Keratinocyte (primary cell): ENCODE measurements around the gene TDRKH. TPM values are rescaled to one million over a fixed set of nuclear protein-coding genes. Genes with fewer than 3 reads are reported as not detected.

Experiments
- DNase-seq: peaks from one replicate; pipeline ENCODE4 v3.0.0-alpha.2; 2011; ENCODE audit warnings: low read depth, missing footprints, low spot score
- FAIRE-seq: peaks from 2 replicates; lab custom pipeline; 2011; peaks lifted over from hg19 to GRCh38; lab: Jason Lieb, UNC
- H2AFZ ChIP-seq: 2 replicates; pipeline ENCODE4 v1.6.0; 2012; ENCODE audit warnings: low read length, control low read depth, inconsistent platforms; ENCODE audit not compliant: control insufficient read depth
- H3K27ac ChIP-seq: 2 replicates; pipeline ENCODE4 v1.5.1; 2011; ENCODE audit warnings: low read length; ENCODE audit not compliant: control insufficient read depth, insufficient read depth
- H3K27me3 ChIP-seq: 3 replicates; pipeline ENCODE4 v1.6.0; 2011; ENCODE audit warnings: low read length; ENCODE audit not compliant: control insufficient read depth, insufficient read depth; ENCODE audit errors: extremely low read depth
- H3K36me3 ChIP-seq, 2 experiments: 2 replicates in 1 of 2; 3 replicates in 1 of 2; pipeline ENCODE4 v1.5.1; 2011; ENCODE audit warnings: low read length in 2 of 2, mild to moderate bottlenecking in 1 of 2; ENCODE audit not compliant: control insufficient read depth in 2 of 2, insufficient read depth in 2 of 2; ENCODE audit errors: extremely low read depth in 1 of 2
- H3K4me1 ChIP-seq: 3 replicates; pipeline ENCODE4 v1.5.1; 2011; ENCODE audit warnings: low read length; ENCODE audit not compliant: control insufficient read depth, insufficient read depth; ENCODE audit errors: extremely low read depth
- H3K4me2 ChIP-seq: 3 replicates; pipeline ENCODE4 v1.6.0; 2011; ENCODE audit warnings: low read depth, low read length; ENCODE audit not compliant: control insufficient read depth, insufficient read depth; ENCODE audit errors: extremely low read depth
- H3K4me3 ChIP-seq, 3 experiments: fragments of 200-600 bp in 1 of 3; sonication (generic) in 1 of 3; 2 replicates in 2 of 3; 3 replicates in 1 of 3; pipeline ENCODE4 v1.5.1; 2011 to 2016; ENCODE audit warnings: low read length in 3 of 3, mild to moderate bottlenecking in 3 of 3, control low read depth in 2 of 3, inconsistent platforms in 1 of 3, low read depth in 1 of 3, mixed read lengths in 1 of 3, mixed run types in 1 of 3, moderate library complexity in 1 of 3; ENCODE audit not compliant: control insufficient read depth in 2 of 3, insufficient read depth in 2 of 3; ENCODE audit errors: extremely low read depth in 1 of 3
- H3K79me2 ChIP-seq: 2 replicates; pipeline ENCODE4 v1.6.0; 2012; ENCODE audit warnings: low read length; ENCODE audit not compliant: control insufficient read depth, insufficient read depth
- H3K9ac ChIP-seq: 3 replicates; pipeline ENCODE4 v1.6.0; 2011; ENCODE audit warnings: low read length; ENCODE audit not compliant: control insufficient read depth, insufficient read depth; ENCODE audit errors: extremely low read depth
- H3K9me1 ChIP-seq: 3 replicates; pipeline ENCODE4 v1.6.0; 2011; ENCODE audit warnings: low read length; ENCODE audit not compliant: control insufficient read depth, insufficient read depth; ENCODE audit errors: extremely low read depth
- H3K9me3 ChIP-seq: 2 replicates; pipeline ENCODE4 v1.5.1; 2012; ENCODE audit warnings: low read depth, low read length; ENCODE audit not compliant: control insufficient read depth
- H4K20me1 ChIP-seq: 3 replicates; pipeline ENCODE4 v1.6.0; 2011; ENCODE audit warnings: low read length; ENCODE audit not compliant: control insufficient read depth, insufficient read depth; ENCODE audit errors: extremely low read depth
- EZH2 ChIP-seq: IDR thresholded peaks from one replicate; pipeline ENCODE4 v1.6.1; 2012; ENCODE audit warnings: inconsistent platforms, mild to moderate bottlenecking, low read length, moderate library complexity
- dilution Hi-C: fragments of 300-500 bp; cut with MboI; formaldehyde crosslinking; loops from one replicate; pipeline ENCODE4 v1.7.0; 2020; ENCODE audit warnings: low sequenced_read_pairs; ENCODE audit not compliant: extremely low pct_ligation_motif_present
- polyA plus RNA-seq, 5 experiments: library from polyadenylated mRNA; depleted of rRNA in 3 of 5; stranded (reverse) in 3 of 5; stranded (forward) in 1 of 5; unstranded in 1 of 5; fragments of >200 nt; gene quantifications; 1 replicate in 1 of 5; 2 replicates in 3 of 5; 3 replicates in 1 of 5; pipeline versions ENCODE4 v1.2.1 to v1.2.3, GENCODE V29; 2011 to 2012; ENCODE audit warnings: missing spikeins in 2 of 5, low read depth in 1 of 5, low replicate concordance in 1 of 5
- TF ChIP-seq, protein P1 (sequence below), 3 experiments: IDR thresholded peaks in 1 of 3; conservative IDR thresholded peaks in 1 of 3; optimal IDR thresholded peaks in 1 of 3; 2 replicates in 2 of 3; 3 replicates in 1 of 3; pipeline versions ENCODE3 to v1.5.1; 2011; ENCODE audit warnings: low read length in 3 of 3, mild to moderate bottlenecking in 3 of 3, moderate library complexity in 2 of 3, control low read depth in 1 of 3, inconsistent platforms in 1 of 3; ENCODE audit not compliant: insufficient read depth in 2 of 3; ENCODE audit errors: extremely low read depth in 1 of 3

Gene TDRKH
- polyA plus RNA-seq, 1 donor (not counting 4 experiments of a cell fraction or from before 2014, with no cell fraction given), result 9.7 TPM

- peaks cover 2% of the 10 kb centered on the region for H3K9me1 ChIP-seq
- dilution Hi-C loops, result no loop called here
- TF ChIP-seq, protein P1, sequence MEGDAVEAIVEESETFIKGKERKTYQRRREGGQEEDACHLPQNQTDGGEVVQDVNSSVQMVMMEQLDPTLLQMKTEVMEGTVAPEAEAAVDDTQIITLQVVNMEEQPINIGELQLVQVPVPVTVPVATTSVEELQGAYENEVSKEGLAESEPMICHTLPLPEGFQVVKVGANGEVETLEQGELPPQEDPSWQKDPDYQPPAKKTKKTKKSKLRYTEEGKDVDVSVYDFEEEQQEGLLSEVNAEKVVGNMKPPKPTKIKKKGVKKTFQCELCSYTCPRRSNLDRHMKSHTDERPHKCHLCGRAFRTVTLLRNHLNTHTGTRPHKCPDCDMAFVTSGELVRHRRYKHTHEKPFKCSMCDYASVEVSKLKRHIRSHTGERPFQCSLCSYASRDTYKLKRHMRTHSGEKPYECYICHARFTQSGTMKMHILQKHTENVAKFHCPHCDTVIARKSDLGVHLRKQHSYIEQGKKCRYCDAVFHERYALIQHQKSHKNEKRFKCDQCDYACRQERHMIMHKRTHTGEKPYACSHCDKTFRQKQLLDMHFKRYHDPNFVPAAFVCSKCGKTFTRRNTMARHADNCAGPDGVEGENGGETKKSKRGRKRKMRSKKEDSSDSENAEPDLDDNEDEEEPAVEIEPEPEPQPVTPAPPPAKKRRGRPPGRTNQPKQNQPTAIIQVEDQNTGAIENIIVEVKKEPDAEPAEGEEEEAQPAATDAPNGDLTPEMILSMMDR (optimal IDR thresholded peaks at IDR 0.05 in 1 of 3, IDR thresholded peaks at IDR 0.05 in 1 of 3, conservative IDR thresholded peaks at IDR 0.05 in 1 of 3; ENCODE audit: extremely low read depth in 1 of 3, insufficient read depth in 2 of 3, low read length in 3 of 3), result no peak
- no peak for TF ChIP-seq EZH2
- H3K9ac ChIP-seq, result peak within 1 kb of the TSS; percentile 80
- H4K20me1 ChIP-seq, result no peaks in the 10 kb centered on the region
- no peaks in the 10 kb centered on the region for H3K27me3 ChIP-seq
- peaks cover 31% of the 10 kb centered on the region for H3K4me1 ChIP-seq
- peak; percentile 85 for FAIRE-seq
- peak within 1 kb of the TSS; percentile 92 for H2AFZ ChIP-seq
- no peaks in the 10 kb centered on the region for H3K36me3 ChIP-seq
- DNase-seq, result no peak
- H3K4me3 ChIP-seq, result peak within 1 kb of the TSS; percentile 44 to 66 (median 60)
- H3K27ac ChIP-seq, result peak within 1 kb of the TSS; percentile 83
- peak within 1 kb of the TSS; percentile 84 for H3K4me2 ChIP-seq
- H3K9me3 ChIP-seq, result no peaks in the 10 kb centered on the region
- H3K79me2 ChIP-seq, result no peaks in the 10 kb centered on the region
Measured at GRCh38 chr1:151839457-151840403, 49.4 kb upstream of the TDRKH start, which contains the start of gene C2CD4D. TSS of gene C2CD4D (minus strand) at chr1:151839820. CDS start at chr1:151838989, 831 bp downstream.

GRCh38 chr1:151839082-151839412, 48.7 kb upstream of the TDRKH start:
- Histone ChIP-seq H3K9me1 (peaks cover 2% of the 10 kb centered on the region), H3K4me3 (peak overlapping the region in 1 of 3 experiments; percentile 60), H3K36me3 (no peaks in the 10 kb centered on the region), H3K9me3 (no peaks in the 10 kb centered on the region), H3K27ac (peak overlapping the region; percentile 83), H4K20me1 (no peaks in the 10 kb centered on the region), H3K4me1 (peaks cover 31% of the 10 kb centered on the region), H3K79me2 (no peaks in the 10 kb centered on the region), H2AFZ (no peak overlapping the region), H3K27me3 (no peaks in the 10 kb centered on the region), H3K9ac (peak overlapping the region; percentile 80), H3K4me2 (peak overlapping the region; percentile 84)
- no peak for TF ChIP-seq EZH2
- TF ChIP-seq, protein P1 (optimal IDR thresholded peaks at IDR 0.05 in 1 of 3, IDR thresholded peaks at IDR 0.05 in 1 of 3, conservative IDR thresholded peaks at IDR 0.05 in 1 of 3; ENCODE audit: extremely low read depth in 1 of 3, insufficient read depth in 2 of 3, low read length in 3 of 3), result no peak
- FAIRE-seq (no peak), DNase-seq (no peak)
- dilution Hi-C loops, result no loop called here
